Measurements from ENCODE around the gene PZP. TPM values are rescaled to one million over a fixed set of nuclear protein-coding genes. Genes with fewer than 3 reads are reported as not detected.

PZP gene
- total RNA-seq (2014; rRNA removed; shearing (Covaris generic)) (0.43 TPM in 1 of 2 replicates, not detected in the other), polyA plus RNA-seq (2016; fragmentation: Nextera tagmentation; extraction: Ambion mirVana) (0.33 and 0.92 TPM in 2 replicates)
- long read RNA-seq: 0 reads

GRCh38 chr12:9208229-9208628 is at the start of gene PZP:
PZP (minus strand) TSS chr12:9208395; CDS start chr12:9208341, 54 bp downstream.
- H3K4me3 Mint-ChIP-seq: no peak within 1 kb of the TSS
- H3K4me1 Mint-ChIP-seq: no peaks in the 10 kb centered on the region
- no peak for ATAC-seq

More at GRCh38 chr12:9208229-9208628, at the start of gene PZP:
- Histone ChIP-seq H3K4me2 (no peak within 1 kb of the TSS), H3K4me3 (no peak within 1 kb of the TSS), H3K4me1 (ENCODE audit: insufficient read depth) (no peaks in the 10 kb centered on the region), H3K36me3 (ENCODE audit: insufficient read depth) (no peaks in the 10 kb centered on the region), H4K20me1 (replicated peaks; ENCODE audit: insufficient read depth) (no peaks in the 10 kb centered on the region), H3K79me2 (replicated peaks; ENCODE audit: insufficient read depth) (no peaks in the 10 kb centered on the region), H3K9me2 (ENCODE audit: insufficient read depth) (no peaks in the 10 kb centered on the region), H3K27me3 (ENCODE audit: insufficient read depth) (no peaks in the 10 kb centered on the region), H3K27ac (ENCODE audit: low read depth) (no peak within 1 kb of the TSS), H3F3A (replicated peaks; ENCODE audit: low read depth) (no peaks in the 10 kb centered on the region), H2AFZ (no peak within 1 kb of the TSS)
- H3K9me3 Mint-ChIP-seq: no peaks in the 10 kb centered on the region
- no peaks in the 10 kb centered on the region for H3K36me3 Mint-ChIP-seq (ENCODE audit: low read depth)
- no peak within 1 kb of the TSS for H3K27ac Mint-ChIP-seq
- no peak for TF ChIP-seq ZNF462 (CRISPR knock-in tag; IDR thresholded peaks at IDR 0.05)
- DNase-seq (ENCODE audit: low spot score): no peak
- H3K27me3 Mint-ChIP-seq (ENCODE audit: insufficient read depth, low read depth, poor library complexity): peaks cover 3% of the 10 kb centered on the region

Data from GM23338 (cell line).